Measurements from ENCODE around the gene PNMA6A. TPM values are rescaled to one million over a fixed set of nuclear protein-coding genes. Genes with fewer than 3 reads are reported as not detected.
"Not testable (repeated sequence)": the region's sequence is repeated elsewhere in the genome, so short reads cannot be mapped to it uniquely, and the experiment has no call there.

Gene PNMA6A
- total RNA-seq (1 to 10 TPM in 9 of 10 donors, under 1 TPM in 1; 0.94 to 4.5 (median 1.9) TPM), polyA plus RNA-seq (1 to 10 TPM in 1 of 2 donors, under 1 TPM in 1; 0.51 to 2.9 TPM)
- long read RNA-seq, donor 1, transcript PNMA6A-201 (2 exons, 2,209 nt) = major isoform, 6 of 8 reads
- long read RNA-seq, donor 1, partial matches to known transcripts = 2 of 8 reads
- long read RNA-seq, donor 1, other reads (novel, unspliced or antisense) = 0 of 8 reads
- long read RNA-seq, donor 2, partial matches to known transcripts = 3 of 5 reads
- long read RNA-seq, donor 2, other reads (novel, unspliced or antisense) = 0 of 5 reads
- long read RNA-seq, donor 3, partial matches to known transcripts = 2 of 2 reads
- long read RNA-seq, donor 3, other reads (novel, unspliced or antisense) = 0 of 2 reads

GRCh38 chrX:153071909-153072583 lies at the start of gene PNMA6A:
Gene PNMA6A (plus strand): TSS chrX:153072454. CDS start chrX:153073063, 609 bp downstream.
- H3K27ac ChIP-seq; H3K4me3 ChIP-seq; H3K36me3 ChIP-seq; H3K9me3 ChIP-seq; H3K4me1 ChIP-seq; DNase-seq; H3K27me3 ChIP-seq; intact Hi-C loops (cut with DNase I): not testable (repeated sequence)
- peak; percentile 55 to 80 (median 71) for ATAC-seq
- WGBS, 2 donors = no CpG with 5 or more reads among the region's 76 CpGs

DNA sequence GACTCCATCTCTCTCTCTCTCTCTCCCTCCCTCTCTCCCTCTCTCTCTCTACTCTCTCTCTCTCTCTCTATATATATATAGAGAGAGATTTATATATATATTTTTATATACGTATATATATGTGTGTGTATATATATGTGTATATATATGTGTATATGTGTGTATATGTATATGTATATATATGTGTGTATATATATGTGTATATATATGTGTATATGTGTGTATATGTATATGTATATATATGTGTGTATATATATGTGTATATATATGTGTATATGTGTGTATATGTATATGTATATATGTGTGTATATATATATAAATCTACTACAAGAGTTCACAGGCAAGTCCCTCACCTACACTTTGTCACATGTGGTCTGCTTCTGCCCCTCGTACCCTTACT lies 45.8 kb upstream of the PNMA6A start:
- H3K4me1 ChIP-seq; H3K27ac ChIP-seq; ATAC-seq; DNase-seq; H3K9me3 ChIP-seq; intact Hi-C loops (cut with DNase I); H3K4me3 ChIP-seq; H3K36me3 ChIP-seq: not testable (repeated sequence)
- 89 to 100% methylated on average over 1 to 2 of the region's 2 CpGs for WGBS, 2 donors
- peaks cover 0 to 13% (median 0%) of the 10 kb centered on the region in 7 donors for H3K27me3 ChIP-seq

GRCh38 chrX:153028487-153028886 lies 43.8 kb upstream of the PNMA6A start:
- DNase-seq; H3K4me1 ChIP-seq; H3K9me3 ChIP-seq; ATAC-seq; H3K4me3 ChIP-seq; H3K36me3 ChIP-seq; H3K27ac ChIP-seq; intact Hi-C loops (cut with DNase I): not testable (repeated sequence)
- 73 to 100% methylated on average over 1 to 9 of the region's 11 CpGs for whole genome bisulfite sequencing, 2 donors
- H3K27me3 ChIP-seq = peaks cover 0 to 13% (median 0%) of the 10 kb centered on the region in 7 donors

GRCh38 chrX:153029162-153029561 lies 43.1 kb upstream of the PNMA6A start:
- Histone ChIP-seq H3K27ac (no peak overlapping the region), H3K9me3 (no peaks in the 10 kb centered on the region), H3K27me3 (peaks cover 0 to 9% (median 0%) of the 10 kb centered on the region in 7 donors), H3K4me3 (no peak overlapping the region), H3K36me3 (no peaks in the 10 kb centered on the region), H3K4me1 (no peaks in the 10 kb centered on the region)
- ATAC-seq (no peak), DNase-seq (no peak)
- intact Hi-C loops (cut with DNase I) = no loop called here
- TF ChIP-seq, protein P1, sequence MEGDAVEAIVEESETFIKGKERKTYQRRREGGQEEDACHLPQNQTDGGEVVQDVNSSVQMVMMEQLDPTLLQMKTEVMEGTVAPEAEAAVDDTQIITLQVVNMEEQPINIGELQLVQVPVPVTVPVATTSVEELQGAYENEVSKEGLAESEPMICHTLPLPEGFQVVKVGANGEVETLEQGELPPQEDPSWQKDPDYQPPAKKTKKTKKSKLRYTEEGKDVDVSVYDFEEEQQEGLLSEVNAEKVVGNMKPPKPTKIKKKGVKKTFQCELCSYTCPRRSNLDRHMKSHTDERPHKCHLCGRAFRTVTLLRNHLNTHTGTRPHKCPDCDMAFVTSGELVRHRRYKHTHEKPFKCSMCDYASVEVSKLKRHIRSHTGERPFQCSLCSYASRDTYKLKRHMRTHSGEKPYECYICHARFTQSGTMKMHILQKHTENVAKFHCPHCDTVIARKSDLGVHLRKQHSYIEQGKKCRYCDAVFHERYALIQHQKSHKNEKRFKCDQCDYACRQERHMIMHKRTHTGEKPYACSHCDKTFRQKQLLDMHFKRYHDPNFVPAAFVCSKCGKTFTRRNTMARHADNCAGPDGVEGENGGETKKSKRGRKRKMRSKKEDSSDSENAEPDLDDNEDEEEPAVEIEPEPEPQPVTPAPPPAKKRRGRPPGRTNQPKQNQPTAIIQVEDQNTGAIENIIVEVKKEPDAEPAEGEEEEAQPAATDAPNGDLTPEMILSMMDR (IDR thresholded peaks at IDR 0.05) = no peak
- WGBS, 2 donors = 83 to 89% methylated on average over 2 of the region's 2 CpGs

DNA sequence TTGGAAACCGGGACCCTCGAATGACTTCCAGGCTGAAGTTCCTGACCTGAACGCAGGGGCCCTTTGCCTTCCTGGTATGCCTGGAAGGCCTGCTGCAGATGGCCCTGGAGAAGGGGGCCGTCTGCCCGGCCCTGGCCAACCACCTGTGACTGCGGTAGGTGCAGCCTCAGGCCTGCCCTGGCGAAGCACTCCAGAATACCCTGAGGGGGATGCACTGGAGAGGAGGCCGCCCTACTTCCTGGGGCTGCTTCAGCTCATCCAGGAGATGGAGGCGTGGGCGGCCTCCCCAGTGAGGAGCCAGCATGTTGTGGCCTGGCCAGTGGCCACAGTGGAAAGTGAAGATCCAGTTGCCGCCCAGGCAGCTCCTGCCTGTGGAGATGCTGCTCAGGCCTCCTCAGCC lies 42.4 kb upstream of the PNMA6A start:
- ATAC-seq (no peak), DNase-seq (no peak)
- Histone ChIP-seq H3K27ac (no peak overlapping the region), H3K36me3 (no peaks in the 10 kb centered on the region), H3K4me3 (no peak overlapping the region), H3K27me3 (peaks cover 0 to 5% (median 0%) of the 10 kb centered on the region in 7 donors), H3K4me1 (no peaks in the 10 kb centered on the region), H3K9me3 (peaks cover 0 to 5% (median 0%) of the 10 kb centered on the region in 11 donors)
- WGBS, 2 donors = 89 to 94% methylated on average over 8 to 11 of the region's 11 CpGs
- TF ChIP-seq, protein P1 (IDR thresholded peaks at IDR 0.05) = no peak
- intact Hi-C loops (cut with DNase I) = loop anchor here in 5 of 10 donors (5.0 to 10.0 kb wide), 4 partner anchors 405 to 505 kb away; no protein-coding TSS in a partner anchor

Data from heart right ventricle (tissue), 16 donors.